ENCODE measurements around the gene BSCL2.

GRCh38 chr11:62712861-62713260 lies 5.6 kb upstream of the BSCL2 start:
- TF ChIP-seq CTCF (IDR thresholded peaks at IDR 0.05; ENCODE audit: low read depth, low read length, poor library complexity, severe bottlenecking) (no peak), EZH2phosphoT487 (IDR thresholded peaks at IDR 0.05; ENCODE audit: borderline replicate concordance, low read length) (no peak)
